HepG2 (cell line): ENCODE measurements around the gene CNNM2. TPM values are rescaled to one million over a fixed set of nuclear protein-coding genes. Genes with fewer than 3 reads are reported as not detected.

Experiments
- CBX2 ChIP-seq, 2 experiments: fragments of 200-600 bp in 1 of 2; sonication (generic); formaldehyde crosslinking in 1 of 2; IDR thresholded peaks; 2 replicates each; pipeline versions ENCODE4 v1.7.0 to v1.8.1; 2018 to 2022; ENCODE audit warnings: low read depth in 2 of 2, low read length in 1 of 2, mild to moderate bottlenecking in 1 of 2, missing genetic modification reagents in 1 of 2
- FOSL1 ChIP-seq: sonication (generic); formaldehyde crosslinking; IDR thresholded peaks from 2 replicates; pipeline ENCODE4 v1.9.0; 2021; ENCODE audit warnings: missing genetic modification reagents, borderline replicate concordance
- MATR3 ChIP-seq: sonication (generic); formaldehyde crosslinking; IDR thresholded peaks from 2 replicates; pipeline ENCODE4 v1.4.0; 2020; ENCODE audit warnings: missing genetic modification reagents
- MAZ ChIP-seq, 2 experiments: sonication (generic) in 1 of 2; formaldehyde crosslinking in 1 of 2; IDR thresholded peaks; 2 replicates each; pipeline versions ENCODE4 v1.5.0 to v1.6.1; 2012 to 2020; ENCODE audit warnings: low read depth in 2 of 2, mild to moderate bottlenecking in 2 of 2, borderline replicate concordance in 1 of 2, improper control_type of control experiment in 1 of 2, low read length in 1 of 2, missing genetic modification reagents in 1 of 2, moderate library complexity in 1 of 2
- MEIS1 ChIP-seq: sonication (generic); formaldehyde crosslinking; IDR thresholded peaks from 2 replicates; pipeline ENCODE4 v1.9.0; 2021; ENCODE audit warnings: mild to moderate bottlenecking, missing genetic modification reagents, moderate library complexity, borderline replicate concordance
- NFIB ChIP-seq: sonication (generic); formaldehyde crosslinking; IDR thresholded peaks from 2 replicates; pipeline ENCODE4 v1.9.0; 2021; ENCODE audit warnings: missing genetic modification reagents, mild to moderate bottlenecking, borderline replicate concordance
- RAD51 ChIP-seq: fragments of 450-650 bp; IDR thresholded peaks from 2 replicates; pipeline ENCODE4 v1.6.1; 2016; ENCODE audit warnings: borderline replicate concordance
- SNRNP70 ChIP-seq: fragments of 200-400 bp; formaldehyde crosslinking; IDR thresholded peaks from 2 replicates; pipeline ENCODE4 v1.6.1; 2017; ENCODE audit warnings: mild to moderate bottlenecking, low read depth, low read length, moderate library complexity
- SP2 ChIP-seq: sonication (generic); formaldehyde crosslinking; IDR thresholded peaks from 2 replicates; pipeline ENCODE4 v1.5.1; 2020; ENCODE audit warnings: mild to moderate bottlenecking, missing genetic modification reagents
- ZNF282 ChIP-seq: fragments of 450-650 bp; IDR thresholded peaks from 2 replicates; pipeline ENCODE4 v1.6.1; 2018; ENCODE audit not compliant: partially characterized antibody
- ZNF619 ChIP-seq: sonication (generic); formaldehyde crosslinking; IDR thresholded peaks from 2 replicates; pipeline ENCODE4 v1.4.0; 2020; ENCODE audit warnings: mild to moderate bottlenecking, missing genetic modification reagents
- ZNF749 ChIP-seq: sonication (generic); formaldehyde crosslinking; IDR thresholded peaks from 2 replicates; pipeline ENCODE4 v1.8.0; 2022; ENCODE audit warnings: mild to moderate bottlenecking, missing genetic modification reagents, moderate library complexity, borderline replicate concordance
- polyA plus RNA-seq, 8 experiments: library from polyadenylated mRNA; depleted of rRNA in 3 of 8; stranded (reverse) in 7 of 8; unstranded in 1 of 8; fragments of >200 nt; fragmentation: Illumina TruSeq in 4 of 8; extraction: Trizol in 4 of 8; gene quantifications; 2 replicates each; pipeline versions ENCODE4 v1.2.1 to v1.2.3, GENCODE V29; 2011 to 2016; ENCODE audit warnings: low read depth in 4 of 8, missing spikeins in 1 of 8, mixed read lengths in 1 of 8; ENCODE audit not compliant: insufficient read depth in 1 of 8
- total RNA-seq, 5 experiments: library from RNA; depleted of rRNA; stranded (reverse); fragments of >200 nt; fragmentation: Illumina TruSeq; extraction: Trizol; gene quantifications; 2 replicates each; pipeline ENCODE4 v1.2.3, GENCODE V29; 2016; ENCODE audit warnings: low read depth in 1 of 5
- TF ChIP-seq, protein P1 (sequence below), 2 experiments: sonication (generic) in 1 of 2; formaldehyde crosslinking in 1 of 2; IDR thresholded peaks; 2 replicates each; pipeline versions ENCODE4 v1.6.1 to v1.9.0; 2014 to 2022; ENCODE audit warnings: antibody characterized with exemption in 1 of 2, borderline replicate concordance in 1 of 2, inconsistent platforms in 1 of 2, low read depth in 1 of 2, missing genetic modification reagents in 1 of 2
- TF ChIP-seq, protein P2 (sequence below): sonication (generic); formaldehyde crosslinking; IDR thresholded peaks from 2 replicates; pipeline ENCODE4 v1.4.0; 2020; ENCODE audit warnings: missing genetic modification reagents
- TF ChIP-seq, protein P3 (sequence below): IDR thresholded peaks from 2 replicates; pipeline ENCODE4 v1.6.1; 2016; ENCODE audit warnings: low read depth, borderline replicate concordance
- TF ChIP-seq, protein P4 (sequence below): sonication (generic); formaldehyde crosslinking; IDR thresholded peaks from 2 replicates; pipeline ENCODE4 v1.5.1; 2020; ENCODE audit warnings: mild to moderate bottlenecking, missing genetic modification reagents, moderate library complexity

Gene CNNM2
- total and polyA plus RNA-seq, 2 of the 13 experiments (the other 11 are each of a cell fraction or from before 2014, with no cell fraction given): 7.1 to 9.0 TPM

DNA sequence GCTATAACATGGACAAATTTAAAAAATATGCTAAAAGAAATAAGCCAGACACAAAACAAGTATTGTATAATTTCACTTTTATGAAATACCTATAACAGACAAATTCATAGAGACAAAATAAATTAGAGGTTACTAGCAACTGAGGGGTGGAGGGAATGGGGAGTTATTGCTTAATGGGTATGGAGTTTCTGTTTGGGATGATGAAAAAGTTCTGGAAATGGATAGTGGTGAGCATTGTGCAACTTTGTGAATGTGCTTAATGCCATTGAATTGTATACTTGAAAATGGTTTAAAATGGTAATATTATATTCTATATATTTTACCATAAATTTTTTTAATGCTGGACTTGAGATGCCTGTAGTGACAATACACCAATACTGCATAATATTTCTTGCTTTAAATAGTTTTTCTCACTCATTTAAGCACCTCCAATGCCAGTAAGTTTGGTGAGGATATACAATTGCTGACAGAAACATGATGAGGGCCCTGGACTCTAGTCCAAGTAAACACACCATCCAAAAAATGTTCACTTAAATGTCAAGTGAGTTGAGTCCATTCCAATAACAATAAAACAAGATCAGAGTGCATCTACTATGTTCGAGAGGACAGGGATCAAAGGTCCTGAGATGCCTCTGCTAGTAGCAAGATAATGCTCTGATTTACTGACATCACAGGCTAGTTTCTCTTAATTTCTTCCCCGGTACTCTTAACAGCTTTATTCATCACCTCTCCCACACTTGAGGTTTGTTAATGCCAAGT, 203.1 kb downstream of the CNNM2 start (continued):
- TF ChIP-seq, protein P1, sequence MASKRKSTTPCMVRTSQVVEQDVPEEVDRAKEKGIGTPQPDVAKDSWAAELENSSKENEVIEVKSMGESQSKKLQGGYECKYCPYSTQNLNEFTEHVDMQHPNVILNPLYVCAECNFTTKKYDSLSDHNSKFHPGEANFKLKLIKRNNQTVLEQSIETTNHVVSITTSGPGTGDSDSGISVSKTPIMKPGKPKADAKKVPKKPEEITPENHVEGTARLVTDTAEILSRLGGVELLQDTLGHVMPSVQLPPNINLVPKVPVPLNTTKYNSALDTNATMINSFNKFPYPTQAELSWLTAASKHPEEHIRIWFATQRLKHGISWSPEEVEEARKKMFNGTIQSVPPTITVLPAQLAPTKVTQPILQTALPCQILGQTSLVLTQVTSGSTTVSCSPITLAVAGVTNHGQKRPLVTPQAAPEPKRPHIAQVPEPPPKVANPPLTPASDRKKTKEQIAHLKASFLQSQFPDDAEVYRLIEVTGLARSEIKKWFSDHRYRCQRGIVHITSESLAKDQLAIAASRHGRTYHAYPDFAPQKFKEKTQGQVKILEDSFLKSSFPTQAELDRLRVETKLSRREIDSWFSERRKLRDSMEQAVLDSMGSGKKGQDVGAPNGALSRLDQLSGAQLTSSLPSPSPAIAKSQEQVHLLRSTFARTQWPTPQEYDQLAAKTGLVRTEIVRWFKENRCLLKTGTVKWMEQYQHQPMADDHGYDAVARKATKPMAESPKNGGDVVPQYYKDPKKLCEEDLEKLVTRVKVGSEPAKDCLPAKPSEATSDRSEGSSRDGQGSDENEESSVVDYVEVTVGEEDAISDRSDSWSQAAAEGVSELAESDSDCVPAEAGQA (IDR thresholded peaks at IDR 0.05; ENCODE audit: low read depth): no peak
- TF ChIP-seq, protein P1 (CRISPR knock-in tag; IDR thresholded peaks at IDR 0.05; ENCODE audit: borderline replicate concordance): no peak
- TF ChIP-seq NFIB (CRISPR knock-in tag) (no peak), MAZ (IDR thresholded peaks at IDR 0.05; ENCODE audit: borderline replicate concordance, low read depth, low read length) (no peak), MAZ (CRISPR knock-in tag; IDR thresholded peaks at IDR 0.05; ENCODE audit: low read depth) (no peak), MATR3 (CRISPR knock-in tag) (no peak), CBX2 (IDR thresholded peaks at IDR 0.05; ENCODE audit: low read depth, low read length) (no peak), CBX2 (CRISPR knock-in tag; IDR thresholded peaks at IDR 0.05; ENCODE audit: low read depth) (no peak), SNRNP70 (no peak), ZNF282 (no peak), RAD51 (no peak), MEIS1 (CRISPR knock-in tag) (no peak), ZNF619 (no peak), ZNF749 (CRISPR knock-in tag) (no peak), FOSL1 (no peak), SP2 (CRISPR knock-in tag) (no peak)
- TF ChIP-seq, protein P2, sequence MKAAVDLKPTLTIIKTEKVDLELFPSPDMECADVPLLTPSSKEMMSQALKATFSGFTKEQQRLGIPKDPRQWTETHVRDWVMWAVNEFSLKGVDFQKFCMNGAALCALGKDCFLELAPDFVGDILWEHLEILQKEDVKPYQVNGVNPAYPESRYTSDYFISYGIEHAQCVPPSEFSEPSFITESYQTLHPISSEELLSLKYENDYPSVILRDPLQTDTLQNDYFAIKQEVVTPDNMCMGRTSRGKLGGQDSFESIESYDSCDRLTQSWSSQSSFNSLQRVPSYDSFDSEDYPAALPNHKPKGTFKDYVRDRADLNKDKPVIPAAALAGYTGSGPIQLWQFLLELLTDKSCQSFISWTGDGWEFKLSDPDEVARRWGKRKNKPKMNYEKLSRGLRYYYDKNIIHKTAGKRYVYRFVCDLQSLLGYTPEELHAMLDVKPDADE (CRISPR knock-in tag): no peak
- TF ChIP-seq, protein P3, sequence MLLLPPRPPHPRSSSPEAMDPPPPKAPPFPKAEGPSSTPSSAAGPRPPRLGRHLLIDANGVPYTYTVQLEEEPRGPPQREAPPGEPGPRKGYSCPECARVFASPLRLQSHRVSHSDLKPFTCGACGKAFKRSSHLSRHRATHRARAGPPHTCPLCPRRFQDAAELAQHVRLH (CRISPR knock-in tag): 0 out of 2 replicates have a peak, but pooled peaks have one; percentile 12
- TF ChIP-seq, protein P4, sequence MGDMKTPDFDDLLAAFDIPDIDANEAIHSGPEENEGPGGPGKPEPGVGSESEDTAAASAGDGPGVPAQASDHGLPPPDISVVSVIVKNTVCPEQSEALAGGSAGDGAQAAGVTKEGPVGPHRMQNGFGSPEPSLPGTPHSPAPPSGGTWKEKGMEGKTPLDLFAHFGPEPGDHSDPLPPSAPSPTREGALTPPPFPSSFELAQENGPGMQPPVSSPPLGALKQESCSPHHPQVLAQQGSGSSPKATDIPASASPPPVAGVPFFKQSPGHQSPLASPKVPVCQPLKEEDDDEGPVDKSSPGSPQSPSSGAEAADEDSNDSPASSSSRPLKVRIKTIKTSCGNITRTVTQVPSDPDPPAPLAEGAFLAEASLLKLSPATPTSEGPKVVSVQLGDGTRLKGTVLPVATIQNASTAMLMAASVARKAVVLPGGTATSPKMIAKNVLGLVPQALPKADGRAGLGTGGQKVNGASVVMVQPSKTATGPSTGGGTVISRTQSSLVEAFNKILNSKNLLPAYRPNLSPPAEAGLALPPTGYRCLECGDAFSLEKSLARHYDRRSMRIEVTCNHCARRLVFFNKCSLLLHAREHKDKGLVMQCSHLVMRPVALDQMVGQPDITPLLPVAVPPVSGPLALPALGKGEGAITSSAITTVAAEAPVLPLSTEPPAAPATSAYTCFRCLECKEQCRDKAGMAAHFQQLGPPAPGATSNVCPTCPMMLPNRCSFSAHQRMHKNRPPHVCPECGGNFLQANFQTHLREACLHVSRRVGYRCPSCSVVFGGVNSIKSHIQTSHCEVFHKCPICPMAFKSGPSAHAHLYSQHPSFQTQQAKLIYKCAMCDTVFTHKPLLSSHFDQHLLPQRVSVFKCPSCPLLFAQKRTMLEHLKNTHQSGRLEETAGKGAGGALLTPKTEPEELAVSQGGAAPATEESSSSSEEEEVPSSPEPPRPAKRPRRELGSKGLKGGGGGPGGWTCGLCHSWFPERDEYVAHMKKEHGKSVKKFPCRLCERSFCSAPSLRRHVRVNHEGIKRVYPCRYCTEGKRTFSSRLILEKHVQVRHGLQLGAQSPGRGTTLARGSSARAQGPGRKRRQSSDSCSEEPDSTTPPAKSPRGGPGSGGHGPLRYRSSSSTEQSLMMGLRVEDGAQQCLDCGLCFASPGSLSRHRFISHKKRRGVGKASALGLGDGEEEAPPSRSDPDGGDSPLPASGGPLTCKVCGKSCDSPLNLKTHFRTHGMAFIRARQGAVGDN (CRISPR knock-in tag): no peak
